ENCODE data around the gene SNRPB2. TPM values are rescaled to one million over a fixed set of nuclear protein-coding genes. Genes with fewer than 3 reads are reported as not detected.

The SNRPB2 gene
- polyA plus RNA-seq, 3 donors, result 25.2 to 66.3 (median 62.3) TPM

GRCh38 chr20:16709017-16709416, 20.8 kb upstream of the SNRPB2 start:
- H3K36me3 ChIP-seq (replicated peaks in 1 of 2; ENCODE audit: control insufficient read depth in 1 of 2, insufficient read depth in 2 of 2, low read length in 2 of 2), result no peaks in the 10 kb centered on the region
- peaks cover 4 to 7% of the 10 kb centered on the region in 2 donors for H3K9me3 ChIP-seq (replicated peaks in 1 of 2; ENCODE audit: control insufficient read depth in 1 of 2, insufficient read depth in 1 of 2, low read length in 2 of 2)
- H3K4me1 ChIP-seq (ENCODE audit: control insufficient read depth in 1 of 2, insufficient read depth in 2 of 2, low read length in 2 of 2), result peaks cover 21 to 24% of the 10 kb centered on the region in 2 donors
- DNase-seq, result no peak
- no peak overlapping the region for H3K27ac ChIP-seq (ENCODE audit: low read depth in 1 of 2, low read length in 2 of 2)
- TF ChIP-seq, protein P1, sequence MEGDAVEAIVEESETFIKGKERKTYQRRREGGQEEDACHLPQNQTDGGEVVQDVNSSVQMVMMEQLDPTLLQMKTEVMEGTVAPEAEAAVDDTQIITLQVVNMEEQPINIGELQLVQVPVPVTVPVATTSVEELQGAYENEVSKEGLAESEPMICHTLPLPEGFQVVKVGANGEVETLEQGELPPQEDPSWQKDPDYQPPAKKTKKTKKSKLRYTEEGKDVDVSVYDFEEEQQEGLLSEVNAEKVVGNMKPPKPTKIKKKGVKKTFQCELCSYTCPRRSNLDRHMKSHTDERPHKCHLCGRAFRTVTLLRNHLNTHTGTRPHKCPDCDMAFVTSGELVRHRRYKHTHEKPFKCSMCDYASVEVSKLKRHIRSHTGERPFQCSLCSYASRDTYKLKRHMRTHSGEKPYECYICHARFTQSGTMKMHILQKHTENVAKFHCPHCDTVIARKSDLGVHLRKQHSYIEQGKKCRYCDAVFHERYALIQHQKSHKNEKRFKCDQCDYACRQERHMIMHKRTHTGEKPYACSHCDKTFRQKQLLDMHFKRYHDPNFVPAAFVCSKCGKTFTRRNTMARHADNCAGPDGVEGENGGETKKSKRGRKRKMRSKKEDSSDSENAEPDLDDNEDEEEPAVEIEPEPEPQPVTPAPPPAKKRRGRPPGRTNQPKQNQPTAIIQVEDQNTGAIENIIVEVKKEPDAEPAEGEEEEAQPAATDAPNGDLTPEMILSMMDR (IDR thresholded peaks at IDR 0.05), result no peak
- H3K4me3 Mint-ChIP-seq, result no peak overlapping the region
- H4K20me1 ChIP-seq (ENCODE audit: insufficient read depth, low read length), result no peaks in the 10 kb centered on the region
- intact Hi-C loops (cut with micrococcal nuclease), result loop anchor here in 1 of 2 donors (10.0 kb wide), 1 partner anchor 46 kb away; no protein-coding TSS in a partner anchor
- peaks cover 10 to 20% (median 15%) of the 10 kb centered on the region in 7 donors for H3K9me3 Mint-ChIP-seq
- no peak overlapping the region for H3K27ac Mint-ChIP-seq
- H3K4me3 ChIP-seq (replicated peaks in 1 of 3; ENCODE audit: low read depth in 2 of 3, low read length in 3 of 3), result no peak overlapping the region
- peaks cover 17% of the 10 kb centered on the region for H3K4me1 Mint-ChIP-seq
- no peaks in the 10 kb centered on the region for H3K79me2 ChIP-seq (ENCODE audit: insufficient read depth, low read length)
- H2AFZ ChIP-seq (ENCODE audit: insufficient read depth, low read depth, low read length, poor library complexity, severe bottlenecking), result no peak overlapping the region
- H3K27me3 ChIP-seq (ENCODE audit: control insufficient read depth in 2 of 2, insufficient read depth in 2 of 2, low read length in 2 of 2), result no peaks in the 10 kb centered on the region
- H3K9ac ChIP-seq (ENCODE audit: insufficient read depth, low read length, poor library complexity, severe bottlenecking), result no peak overlapping the region
- H3K36me3 Mint-ChIP-seq, result no peaks in the 10 kb centered on the region
- no peak overlapping the region for H3K4me2 ChIP-seq (replicated peaks; ENCODE audit: extremely low read depth, low read length, poor library complexity, severe bottlenecking)
- peaks cover 0 to 2% (median 2%) of the 10 kb centered on the region in 3 donors for H3K27me3 Mint-ChIP-seq (ENCODE audit: low read depth in 3 of 3)

GRCh38 chr20:16710781-16711180, 19.0 kb upstream of the SNRPB2 start:
- intact Hi-C loops (cut with micrococcal nuclease), result no loop called here
- Histone ChIP-seq H3K9ac (ENCODE audit: insufficient read depth, low read length, poor library complexity, severe bottlenecking) (no peak overlapping the region), H3K9me3 (replicated peaks in 1 of 2; ENCODE audit: control insufficient read depth in 1 of 2, insufficient read depth in 1 of 2, low read length in 2 of 2) (peaks cover 2 to 4% of the 10 kb centered on the region in 2 donors), H3K4me3 (replicated peaks in 1 of 3; ENCODE audit: low read depth in 2 of 3, low read length in 3 of 3) (no peak overlapping the region), H3K4me1 (ENCODE audit: control insufficient read depth in 1 of 2, insufficient read depth in 2 of 2, low read length in 2 of 2) (peaks cover 21 to 24% of the 10 kb centered on the region in 2 donors), H3K27me3 (ENCODE audit: control insufficient read depth in 2 of 2, insufficient read depth in 2 of 2, low read length in 2 of 2) (peaks cover 0 to 3% of the 10 kb centered on the region in 2 donors), H2AFZ (ENCODE audit: insufficient read depth, low read depth, low read length, poor library complexity, severe bottlenecking) (no peak overlapping the region), H3K27ac (ENCODE audit: low read depth in 1 of 2, low read length in 2 of 2) (no peak overlapping the region), H3K36me3 (replicated peaks in 1 of 2; ENCODE audit: control insufficient read depth in 1 of 2, insufficient read depth in 2 of 2, low read length in 2 of 2) (no peaks in the 10 kb centered on the region), H3K4me2 (replicated peaks; ENCODE audit: extremely low read depth, low read length, poor library complexity, severe bottlenecking) (no peak overlapping the region), H4K20me1 (ENCODE audit: insufficient read depth, low read length) (no peaks in the 10 kb centered on the region), H3K79me2 (ENCODE audit: insufficient read depth, low read length) (no peaks in the 10 kb centered on the region)
- H3K9me3 Mint-ChIP-seq, result peaks cover 4 to 14% (median 10%) of the 10 kb centered on the region in 7 donors
- no peak overlapping the region for H3K27ac Mint-ChIP-seq
- no peak for DNase-seq
- peaks cover 17% of the 10 kb centered on the region for H3K4me1 Mint-ChIP-seq
- peaks cover 3 to 6% (median 5%) of the 10 kb centered on the region in 3 donors for H3K27me3 Mint-ChIP-seq (ENCODE audit: low read depth in 3 of 3)
- 100% methylated on average over 3 of the region's 3 CpGs for WGBS (ENCODE audit: insufficient coverage)
- no peaks in the 10 kb centered on the region for H3K36me3 Mint-ChIP-seq
- no peak overlapping the region for H3K4me3 Mint-ChIP-seq
- TF ChIP-seq, protein P1 (IDR thresholded peaks at IDR 0.05), result no peak
